Hippocampal formation (tissue), 2 donors: Measurements from ENCODE around the gene EIF2AK2.
"Not testable (repeated sequence)": the region's sequence is repeated elsewhere in the genome, so short reads cannot be mapped to it uniquely, and the experiment has no call there.

Experiments
- DNase-seq, 2 donors: peaks; one replicate each; lab custom pipeline; 2025; lab: John Stamatoyannopoulos, UW

Gene EIF2AK2

GRCh38 chr2:37156857-37157714, at the start of gene EIF2AK2:
EIF2AK2 (minus strand) TSS chr2:37156980; CDS start chr2:37147806, 9,174 bp downstream.
- DNase-seq, result peak; percentile 58 to 65

- DNase-seq, result no peak
These were observed 49.0 kb upstream of the EIF2AK2 start for GRCh38 chr2:37205689-37206341.

DNA sequence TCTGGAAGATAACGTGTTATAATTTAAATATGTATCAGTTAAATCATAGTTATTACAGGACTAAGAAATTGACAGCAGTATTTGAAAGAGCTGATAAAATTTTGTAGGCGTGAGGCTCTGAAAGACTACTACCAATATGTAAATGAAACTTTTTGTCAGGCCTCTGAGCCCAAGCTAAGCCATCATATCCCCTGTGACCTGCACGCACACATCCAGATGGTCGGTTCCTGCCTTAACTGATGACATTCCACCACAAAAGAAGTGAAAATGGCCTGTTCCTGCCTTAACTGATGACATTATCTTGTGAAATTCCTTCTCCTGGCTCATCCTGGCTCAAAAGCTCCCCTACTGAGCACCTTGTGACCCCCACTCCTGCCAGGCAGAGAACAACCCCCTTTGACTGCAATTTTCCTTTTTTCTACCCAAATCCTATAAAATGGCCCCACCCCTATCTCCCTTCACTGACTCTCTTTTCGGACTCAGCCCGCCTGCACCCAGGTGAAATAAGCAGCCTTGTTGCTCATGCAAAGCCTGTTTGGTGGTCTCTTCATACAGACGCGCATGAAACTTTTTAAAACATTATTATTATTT, 48.4 kb upstream of the EIF2AK2 start:
- not testable (repeated sequence) for DNase-seq

DNA sequence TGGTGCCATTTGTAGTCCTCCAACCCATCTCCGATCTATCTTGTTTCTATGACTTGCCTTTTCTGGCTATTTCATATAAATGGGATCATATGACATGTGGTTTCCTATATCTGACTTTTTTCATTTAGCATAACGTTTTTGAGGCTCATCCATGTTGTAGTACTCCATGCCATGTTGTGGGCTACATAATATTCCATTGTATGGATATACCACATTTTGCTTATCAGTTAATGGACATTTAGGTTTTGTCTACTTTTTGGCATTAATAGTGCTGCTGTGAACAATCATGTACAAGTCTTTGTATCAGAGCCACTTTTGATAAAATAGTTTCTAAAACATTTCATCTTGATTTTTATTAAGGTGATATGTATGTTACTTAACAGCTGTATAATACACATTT, 46.9 kb upstream of the EIF2AK2 start:
- DNase-seq, result no peak

- no peak for DNase-seq
These were observed 45.0 kb upstream of the EIF2AK2 start for GRCh38 chr2:37201766-37202165.

DNA sequence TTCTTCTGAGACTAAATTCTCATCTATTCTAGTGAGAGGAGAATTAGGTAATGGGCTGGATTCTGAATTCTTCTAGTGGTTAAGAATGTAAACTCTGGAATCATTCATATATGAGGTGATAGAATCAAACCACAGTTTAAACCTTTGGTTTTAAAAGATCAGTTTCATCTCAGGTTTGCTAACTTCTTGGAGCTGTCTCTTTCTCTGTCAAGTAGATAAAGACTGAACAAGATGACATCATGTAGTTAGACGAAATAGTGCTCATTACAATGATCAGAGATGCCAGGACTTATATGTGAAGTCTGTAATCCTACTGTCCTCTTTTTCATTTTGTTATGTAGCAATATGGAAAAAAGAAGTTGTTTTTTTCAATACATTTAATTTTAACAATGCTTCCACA, 44.4 kb upstream of the EIF2AK2 start:
- DNase-seq, result no peak

- DNase-seq, result no peak
These were observed 41.9 kb upstream of the EIF2AK2 start for GRCh38 chr2:37198681-37199065.

- DNase-seq, result peak; percentile 46 to 78
These were observed 39.8 kb upstream of the EIF2AK2 start, which contains the start of gene CEBPZOS for GRCh38 chr2:37196320-37197195. CEBPZOS (plus strand) TSS chr2:37196496; CDS start chr2:37199705, 3,209 bp downstream.

DNA sequence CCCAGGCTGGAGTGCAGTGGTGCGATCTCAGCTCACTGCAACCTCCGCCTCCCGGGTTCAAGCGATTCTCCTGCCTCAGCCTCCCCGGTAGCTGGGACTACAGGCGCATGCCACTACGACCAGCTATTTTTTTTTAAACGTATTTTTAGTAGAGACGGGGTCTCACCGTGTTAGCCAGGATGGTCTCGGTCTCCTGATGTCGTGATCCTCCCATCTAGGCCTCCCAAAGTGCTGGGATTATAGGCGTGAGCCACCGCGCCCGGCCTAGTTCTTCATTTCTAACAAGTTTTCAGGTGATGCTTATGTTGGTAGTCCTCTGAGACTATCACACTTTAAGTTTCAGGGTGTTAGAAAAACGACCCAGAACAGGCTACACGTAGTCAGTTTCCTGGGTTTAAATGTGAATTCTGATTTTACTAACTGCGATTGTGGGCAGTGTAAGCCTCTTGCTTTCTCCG, 39.1 kb upstream of the EIF2AK2 start:
- DNase-seq, result not testable (repeated sequence)

DNA sequence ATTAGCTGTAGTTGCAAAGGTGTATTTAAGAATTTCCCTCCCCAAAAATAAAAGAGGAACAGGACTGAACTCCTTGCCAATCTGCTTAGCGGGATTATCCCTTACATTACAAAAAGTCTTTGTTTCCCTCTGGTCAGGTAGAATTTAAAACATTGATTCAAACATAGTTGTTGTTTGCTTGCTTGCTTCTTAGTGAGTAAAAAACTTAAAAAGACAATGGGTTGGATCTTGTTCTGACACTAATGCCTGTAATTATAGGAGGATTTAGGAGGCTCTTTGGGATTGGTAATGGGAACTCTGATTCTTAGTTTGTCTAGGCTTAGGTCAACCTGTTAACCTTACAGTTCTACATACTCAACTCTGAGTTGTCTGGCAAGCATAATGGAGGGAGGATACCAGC, 35.8 kb upstream of the EIF2AK2 start:
- DNase-seq, result no peak

GRCh38 chr2:37191747-37192146, 35.0 kb upstream of the EIF2AK2 start:
- DNase-seq, result no peak

DNA sequence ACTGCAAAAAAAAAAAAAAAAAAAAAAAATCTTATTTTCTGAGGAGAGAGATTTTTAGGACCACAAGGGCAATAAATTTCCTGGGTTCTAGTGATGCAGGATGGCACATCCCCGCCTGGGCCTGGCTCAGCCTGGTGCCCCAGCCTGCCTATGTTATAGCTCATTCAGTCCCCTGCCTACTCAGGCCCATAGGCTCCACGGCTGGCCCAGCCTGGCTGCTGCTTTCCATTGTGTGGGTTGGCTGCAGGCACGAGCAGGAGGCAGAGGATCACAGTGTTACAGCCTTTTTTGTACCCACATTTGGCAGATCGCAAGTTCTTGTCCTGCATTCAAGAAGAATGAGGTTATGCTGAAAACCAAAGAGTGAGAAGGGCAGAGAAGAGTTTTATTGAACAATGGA, 34.5 kb upstream of the EIF2AK2 start:
- no peak for DNase-seq

GRCh38 chr2:37190290-37190689, 33.5 kb upstream of the EIF2AK2 start:
- no peak for DNase-seq

GRCh38 chr2:37189452-37190153, 32.8 kb upstream of the EIF2AK2 start:
- no peak for DNase-seq

DNA sequence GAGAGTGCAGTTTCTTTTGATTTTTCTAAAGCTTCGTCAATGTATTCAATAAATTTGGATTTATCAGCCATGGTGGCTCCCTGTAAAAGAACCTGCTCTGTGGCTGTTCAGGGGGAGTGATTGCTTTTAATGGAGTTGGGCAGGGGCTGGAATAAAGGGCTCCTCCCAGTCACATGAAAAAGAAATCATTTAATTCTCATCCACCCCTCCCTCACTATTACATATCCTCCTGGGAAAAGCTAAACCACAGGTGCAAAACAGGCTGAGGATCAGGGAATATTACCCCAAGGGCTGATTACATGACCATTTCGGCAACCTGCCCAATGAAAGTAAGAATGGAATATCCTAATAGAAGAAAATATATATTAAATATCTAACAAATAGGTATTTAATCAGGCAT, 31.8 kb upstream of the EIF2AK2 start, which contains the start of gene SULT6B1:
TSS of gene SULT6B1 (minus strand) at position 101 of the 400 bp plus-strand sequence. CDS start at position 71, 30 bp downstream.
- no peak for DNase-seq

DNA sequence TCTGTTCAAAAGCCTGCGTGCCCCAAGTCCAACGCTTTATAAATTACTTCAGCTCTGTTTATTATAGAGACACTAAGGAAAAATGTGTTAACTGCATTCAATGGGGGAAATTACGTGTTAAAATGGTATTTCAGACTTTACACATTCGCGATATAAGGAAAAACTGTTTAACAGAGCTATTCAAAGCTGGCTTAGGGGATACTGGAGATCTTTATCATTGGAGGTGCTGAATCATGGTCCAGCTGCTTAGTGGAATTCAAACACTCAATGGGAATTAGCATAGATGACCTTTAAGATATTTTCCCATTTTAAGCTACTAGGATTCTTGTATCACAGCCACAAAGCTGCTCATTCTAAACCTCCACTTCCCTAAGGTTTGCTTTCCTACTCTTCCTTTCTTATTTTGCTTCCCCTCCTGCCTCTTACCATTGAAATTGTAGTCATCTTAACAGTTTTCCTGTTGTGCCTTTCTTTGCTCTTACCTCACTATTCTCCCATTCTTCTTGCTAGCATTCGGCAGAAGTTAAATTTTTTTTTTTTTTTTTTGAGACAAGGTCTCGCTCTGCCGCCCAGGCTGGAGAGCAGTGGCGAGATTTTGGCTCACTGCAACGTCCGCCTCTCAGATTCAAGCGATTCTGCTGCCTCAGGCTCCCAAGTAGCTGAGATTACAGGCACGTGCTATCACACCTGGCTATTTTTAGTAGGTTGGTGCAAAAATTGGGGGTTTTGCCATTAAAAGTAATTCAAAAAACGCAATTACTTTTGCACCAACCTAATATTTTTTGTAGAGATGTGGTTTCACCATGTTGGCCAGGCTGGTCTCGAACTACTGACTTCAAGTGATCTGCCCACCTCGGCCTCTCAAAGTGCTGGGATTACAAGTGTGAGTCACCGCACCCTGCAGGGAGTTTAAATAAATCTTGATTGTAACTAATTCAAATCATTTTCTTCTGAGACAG, 25.2 kb upstream of the EIF2AK2 start:
- DNase-seq, result no peak

- DNase-seq, result no peak
These were observed 23.9 kb upstream of the EIF2AK2 start for GRCh38 chr2:37180640-37181039.

GRCh38 chr2:37180006-37180639, 23.3 kb upstream of the EIF2AK2 start:
- no peak for DNase-seq

DNA sequence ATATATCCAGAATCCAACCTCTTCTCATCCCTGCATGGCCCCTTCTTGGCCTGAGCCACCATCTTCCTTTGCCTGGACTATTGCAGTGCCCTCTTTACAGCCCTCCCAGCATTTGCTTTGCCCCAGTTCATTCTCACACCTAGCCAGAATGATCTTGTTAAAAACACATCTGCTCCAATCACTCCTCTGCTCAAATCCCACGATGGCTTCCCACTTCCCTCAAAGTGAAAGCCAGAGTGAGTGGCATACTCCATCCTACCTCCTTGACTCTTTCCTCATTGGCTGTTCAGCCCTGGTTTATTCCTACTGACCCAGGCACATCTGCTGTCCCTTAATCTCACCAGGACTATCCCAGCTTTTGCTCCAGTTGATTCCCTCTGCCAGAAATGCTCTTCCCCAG, 17.0 kb upstream of the EIF2AK2 start:
- no peak for DNase-seq
